Fibroblast of lung (primary cell): ENCODE measurements around the gene PDE10A. TPM values are rescaled to one million over a fixed set of nuclear protein-coding genes. Genes with fewer than 3 reads are reported as not detected.

Experiments used
- DNase-seq, 2 donors: peaks; one replicate each; pipeline versions ENCODE4 v3.0.0 to v3.0.0-alpha.2; 2010; ENCODE audit warnings: low read depth in 2 of 2
- H2AFZ ChIP-seq: 2 replicates; pipeline ENCODE4 v1.5.1; 2012; ENCODE audit warnings: low read length, control low read depth, inconsistent platforms
- H3K27ac ChIP-seq: 2 replicates; pipeline ENCODE4 v1.5.1; 2011; ENCODE audit warnings: low read length, control low read depth; ENCODE audit not compliant: insufficient read depth
- H3K27me3 ChIP-seq: 2 replicates; pipeline ENCODE4 v1.5.1; 2011; ENCODE audit warnings: mild to moderate bottlenecking, low read length; ENCODE audit not compliant: control insufficient read depth, insufficient read depth
- H3K36me3 ChIP-seq: 2 replicates; pipeline ENCODE4 v1.5.1; 2011; ENCODE audit warnings: low read length; ENCODE audit not compliant: control insufficient read depth, insufficient read depth
- H3K4me1 ChIP-seq: 2 replicates; pipeline ENCODE4 v1.5.1; 2011; ENCODE audit warnings: low read length; ENCODE audit not compliant: control insufficient read depth, insufficient read depth; ENCODE audit errors: extremely low read depth
- H3K4me2 ChIP-seq: 2 replicates; pipeline ENCODE4 v1.5.1; 2011; ENCODE audit warnings: low read length, control low read depth; ENCODE audit not compliant: insufficient read depth; ENCODE audit errors: extremely low read depth
- H3K4me3 ChIP-seq, 4 experiments: fragments of 200-600 bp in 1 of 4; sonication (generic) in 1 of 4; replicated peaks in 1 of 4; 2 replicates each; pipeline ENCODE4 v1.5.1; 2011 to 2016; ENCODE audit warnings: low read length in 4 of 4, low read depth in 3 of 4, mild to moderate bottlenecking in 3 of 4, control low read depth in 2 of 4, inconsistent platforms in 1 of 4, mixed read lengths in 1 of 4; ENCODE audit not compliant: insufficient read depth in 1 of 4; ENCODE audit errors: control extremely low read depth in 1 of 4
- H3K79me2 ChIP-seq: 2 replicates; pipeline ENCODE4 v1.5.1; 2012; ENCODE audit warnings: mild to moderate bottlenecking, low read length, inconsistent platforms; ENCODE audit not compliant: control insufficient read depth, insufficient read depth
- H3K9ac ChIP-seq: 2 replicates; pipeline ENCODE4 v1.5.1; 2011; ENCODE audit warnings: mild to moderate bottlenecking, low read length, control low read depth; ENCODE audit not compliant: insufficient read depth
- H3K9me3 ChIP-seq: 2 replicates; pipeline ENCODE4 v1.5.1; 2012; ENCODE audit warnings: low read depth, low read length; ENCODE audit not compliant: control insufficient read depth, insufficient read depth
- H4K20me1 ChIP-seq: 2 replicates; pipeline ENCODE4 v1.5.1; 2011; ENCODE audit warnings: low read length; ENCODE audit not compliant: control insufficient read depth, insufficient read depth; ENCODE audit errors: extremely low read depth
- EZH2 ChIP-seq: IDR thresholded peaks from 2 replicates; pipeline ENCODE4 v1.5.1; 2012; ENCODE audit warnings: low read length, control low read depth, mild to moderate bottlenecking; ENCODE audit errors: missing control alignments
- polyA minus RNA-seq: library from RNA; depleted of rRNA, polyadenylated mRNA; stranded (reverse); fragments of >200 nt; gene quantifications from 2 replicates; pipeline ENCODE4 v1.2.3, GENCODE V29; 2011; ENCODE audit warnings: low replicate concordance
- polyA plus RNA-seq, 2 donors: library from polyadenylated mRNA; depleted of rRNA in 1 of 2; stranded (reverse) in 1 of 2; unstranded in 1 of 2; fragments of >200 nt; gene quantifications; 2 replicates each; pipeline ENCODE4 v1.2.1, GENCODE V29; 2011 to 2012; ENCODE audit warnings: missing spikeins in 1 of 2
- total RNA-seq: library from RNA; depleted of rRNA; stranded (reverse); fragments of >200 nt; gene quantifications from 2 replicates; pipeline ENCODE4 v1.2.1, GENCODE V29; 2014
- TF ChIP-seq, protein P1 (sequence below), 2 donors: IDR thresholded peaks in 1 of 2; conservative IDR thresholded peaks in 1 of 2; 1 replicate in 1 of 2; 2 replicates in 1 of 2; pipeline ENCODE4 v1.5.1; 2011 to 2012; ENCODE audit warnings: low read length in 2 of 2, control low read depth in 1 of 2, inconsistent platforms in 1 of 2, low read depth in 1 of 2, mild to moderate bottlenecking in 1 of 2

PDE10A gene
- total RNA-seq (under 0.01 TPM in 2 replicates), polyA plus RNA-seq (0.18 and 0.19 TPM in 2 replicates), polyA minus RNA-seq (1.4 TPM in 1 of 2 replicates, not detected in the other)
- polyA plus RNA-seq (2012), result 0.02 and 0.28 TPM in 2 replicates

DNA sequence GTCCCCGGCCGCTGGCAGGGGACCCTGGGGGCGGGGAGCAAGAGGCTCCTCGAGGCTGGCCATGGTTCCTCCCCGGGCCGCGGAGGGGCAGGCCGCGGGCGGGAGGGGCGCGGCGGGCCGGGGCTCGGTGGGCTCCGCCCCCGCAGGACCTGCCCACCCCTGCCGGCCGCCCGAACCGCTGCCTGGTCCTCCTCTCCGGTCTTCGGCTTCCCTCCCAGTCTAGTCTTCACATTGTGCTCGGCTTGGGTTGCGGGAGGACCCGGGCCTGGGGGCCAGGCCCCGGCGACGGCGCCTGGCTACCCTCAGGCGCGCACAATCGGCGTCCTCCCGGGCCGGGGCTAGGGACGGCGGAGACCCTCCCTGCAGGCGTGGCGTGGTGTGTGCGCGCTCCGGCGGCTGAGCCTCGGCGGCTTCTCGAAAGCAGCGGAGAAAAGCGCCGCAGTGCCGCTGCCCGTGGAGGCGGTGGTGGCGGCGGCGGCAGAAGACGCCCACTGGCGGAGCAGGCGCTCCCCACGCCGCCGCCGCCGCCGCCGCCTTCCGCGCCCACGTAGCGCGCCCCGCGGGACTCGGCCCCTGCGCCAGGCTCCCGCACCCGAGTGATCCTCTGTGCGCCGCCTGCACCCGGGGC, at the start of gene PDE10A:
Gene PDE10A (minus strand): TSS at position 493 of the 628 bp plus-strand sequence. CDS start 430 bp downstream, at position 63.
- H3K79me2 ChIP-seq, result no peaks in the 10 kb centered on the region
- no peaks in the 10 kb centered on the region for H4K20me1 ChIP-seq
- peak; percentile 19 to 20 for DNase-seq
- H3K27ac ChIP-seq, result no peak within 1 kb of the TSS
- no peak for TF ChIP-seq EZH2
- TF ChIP-seq, protein P1, sequence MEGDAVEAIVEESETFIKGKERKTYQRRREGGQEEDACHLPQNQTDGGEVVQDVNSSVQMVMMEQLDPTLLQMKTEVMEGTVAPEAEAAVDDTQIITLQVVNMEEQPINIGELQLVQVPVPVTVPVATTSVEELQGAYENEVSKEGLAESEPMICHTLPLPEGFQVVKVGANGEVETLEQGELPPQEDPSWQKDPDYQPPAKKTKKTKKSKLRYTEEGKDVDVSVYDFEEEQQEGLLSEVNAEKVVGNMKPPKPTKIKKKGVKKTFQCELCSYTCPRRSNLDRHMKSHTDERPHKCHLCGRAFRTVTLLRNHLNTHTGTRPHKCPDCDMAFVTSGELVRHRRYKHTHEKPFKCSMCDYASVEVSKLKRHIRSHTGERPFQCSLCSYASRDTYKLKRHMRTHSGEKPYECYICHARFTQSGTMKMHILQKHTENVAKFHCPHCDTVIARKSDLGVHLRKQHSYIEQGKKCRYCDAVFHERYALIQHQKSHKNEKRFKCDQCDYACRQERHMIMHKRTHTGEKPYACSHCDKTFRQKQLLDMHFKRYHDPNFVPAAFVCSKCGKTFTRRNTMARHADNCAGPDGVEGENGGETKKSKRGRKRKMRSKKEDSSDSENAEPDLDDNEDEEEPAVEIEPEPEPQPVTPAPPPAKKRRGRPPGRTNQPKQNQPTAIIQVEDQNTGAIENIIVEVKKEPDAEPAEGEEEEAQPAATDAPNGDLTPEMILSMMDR (conservative IDR thresholded peaks at IDR 0.05 in 1 of 2, IDR thresholded peaks at IDR 0.05 in 1 of 2; ENCODE audit: low read depth in 1 of 2, low read length in 2 of 2), result no peak
- no peaks in the 10 kb centered on the region for H3K4me1 ChIP-seq
- H3K9ac ChIP-seq, result no peak within 1 kb of the TSS
- H2AFZ ChIP-seq, result no peak within 1 kb of the TSS
- H3K4me2 ChIP-seq, result no peak within 1 kb of the TSS
- peaks cover 11% of the 10 kb centered on the region for H3K27me3 ChIP-seq
- H3K9me3 ChIP-seq, result no peaks in the 10 kb centered on the region
- peak within 1 kb of the TSS in 2 of 4 experiments; percentile 20 to 42 for H3K4me3 ChIP-seq
- no peaks in the 10 kb centered on the region for H3K36me3 ChIP-seq

DNA sequence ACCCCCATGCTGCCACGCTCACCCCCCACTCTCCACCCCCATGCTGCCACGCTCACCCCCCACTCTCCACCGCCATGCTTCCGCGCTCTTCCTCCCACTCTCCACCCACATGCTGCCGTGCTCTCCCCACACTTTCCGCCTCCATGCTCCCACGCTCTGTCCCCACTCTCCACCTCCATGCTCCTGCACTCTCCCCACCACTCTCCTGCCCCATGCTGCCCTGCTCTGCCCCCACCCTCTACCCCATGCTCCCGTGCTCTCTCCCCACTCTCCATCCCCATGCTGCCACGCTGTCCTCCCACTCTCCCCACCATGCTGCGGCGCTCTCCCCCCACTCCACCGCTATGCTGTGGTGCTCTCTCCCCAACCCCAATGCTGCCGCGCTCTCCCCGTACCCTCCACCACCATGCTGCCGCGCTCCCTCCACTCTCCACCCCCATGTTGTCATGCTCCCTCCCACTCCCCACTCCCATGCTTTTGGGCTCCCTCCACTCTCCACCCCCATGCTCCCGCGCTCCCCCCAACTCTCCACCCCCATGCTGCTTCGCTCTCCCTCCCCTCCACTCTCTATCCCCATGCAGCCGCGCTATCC, 46.0 kb upstream of the PDE10A start:
- no peak overlapping the region for H2AFZ ChIP-seq
- TF ChIP-seq EZH2, result no peak
- TF ChIP-seq, protein P1 (conservative IDR thresholded peaks at IDR 0.05 in 1 of 2, IDR thresholded peaks at IDR 0.05 in 1 of 2; ENCODE audit: low read depth in 1 of 2, low read length in 2 of 2), result no peak
- H4K20me1 ChIP-seq, result no peaks in the 10 kb centered on the region
- H3K27ac ChIP-seq, result no peak overlapping the region
- H3K27me3 ChIP-seq, result no peaks in the 10 kb centered on the region
- H3K4me2 ChIP-seq, result no peak overlapping the region
- H3K9me3 ChIP-seq, result peaks cover 2% of the 10 kb centered on the region
- H3K79me2 ChIP-seq, result no peaks in the 10 kb centered on the region
- DNase-seq, result no peak
- H3K4me3 ChIP-seq, result no peak overlapping the region
- no peak overlapping the region for H3K9ac ChIP-seq
- no peaks in the 10 kb centered on the region for H3K36me3 ChIP-seq
- H3K4me1 ChIP-seq, result no peaks in the 10 kb centered on the region

DNA sequence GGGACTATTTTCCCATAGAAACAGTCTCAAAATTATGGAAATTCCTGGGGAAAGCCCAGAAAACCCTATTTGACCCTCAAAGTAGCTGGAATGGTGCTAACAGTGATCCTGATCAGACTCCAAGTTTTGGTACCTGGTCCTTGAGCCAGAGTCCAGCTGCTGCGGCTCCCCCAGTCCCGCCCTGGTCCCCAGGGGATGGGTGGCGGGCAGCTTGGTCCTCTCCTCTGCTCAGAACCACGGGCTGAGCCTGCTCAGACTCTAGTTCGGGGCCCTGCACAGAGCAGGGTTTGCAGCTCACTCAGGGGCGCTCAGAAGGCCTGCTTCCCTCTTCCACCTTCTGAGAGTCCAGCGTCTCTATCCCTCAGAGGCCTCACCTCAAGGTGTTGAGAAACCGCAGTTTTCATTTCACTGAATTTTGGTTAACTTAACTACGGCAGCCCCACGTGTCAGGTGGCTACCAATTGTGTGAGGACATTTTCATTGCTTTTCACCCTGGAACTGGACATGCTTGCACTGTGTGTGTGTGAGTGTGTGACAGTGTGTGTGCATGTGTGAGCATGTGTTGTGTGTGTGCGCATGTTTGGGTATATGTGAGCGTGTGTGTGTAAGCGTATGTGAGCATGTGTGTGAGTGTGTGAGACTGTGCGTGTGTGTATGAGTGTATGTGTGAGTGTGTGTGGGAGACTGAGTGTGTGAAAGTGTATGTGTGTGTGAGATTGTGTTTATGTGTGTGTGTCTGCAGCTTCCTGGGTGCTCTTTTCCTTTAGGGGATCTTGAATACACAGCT, 44.2 kb upstream of the PDE10A start:
- Histone ChIP-seq H3K36me3 (no peaks in the 10 kb centered on the region), H3K9ac (no peak overlapping the region)
- TF ChIP-seq EZH2, result no peak
- TF ChIP-seq, protein P1 (conservative IDR thresholded peaks at IDR 0.05 in 1 of 2, IDR thresholded peaks at IDR 0.05 in 1 of 2; ENCODE audit: low read depth in 1 of 2, low read length in 2 of 2), result no peak

More for the DNA sequence above, 44.2 kb upstream of the PDE10A start:
- H3K4me1 ChIP-seq, result no peaks in the 10 kb centered on the region
- H3K4me2 ChIP-seq, result no peak overlapping the region
- DNase-seq, result no peak
- H3K27ac ChIP-seq, result no peak overlapping the region
- H4K20me1 ChIP-seq, result no peaks in the 10 kb centered on the region
- H3K9me3 ChIP-seq, result peaks cover 2% of the 10 kb centered on the region
- no peaks in the 10 kb centered on the region for H3K27me3 ChIP-seq
- H3K79me2 ChIP-seq, result no peaks in the 10 kb centered on the region
- no peak overlapping the region for H3K4me3 ChIP-seq
- no peak overlapping the region for H2AFZ ChIP-seq
